OCI-LY3 (cell line): Measurements from ENCODE around the gene RBBP8NL.

Source experiments
- H2AFZ ChIP-seq: fragments of 200-600, 300-600 bp; shearing (Covaris generic); 2 replicates; pipeline ENCODE4 v1.6.0; 2014; ENCODE audit warnings: antibody characterized with exemption, low read depth, low read length
- H3K27ac ChIP-seq: fragments of 200-600, 300-600 bp; sonication (generic); 2 replicates; pipeline ENCODE4 v1.5.1; 2014; ENCODE audit warnings: mild to moderate bottlenecking, low read length, moderate library complexity, mixed read lengths
- H3K27me3 ChIP-seq: fragments of 200-600, 300-600 bp; sonication (generic); 2 replicates; pipeline ENCODE4 v1.6.1; 2014; ENCODE audit warnings: low read depth, low read length, mixed read lengths
- H3K36me3 ChIP-seq: fragments of 200-600, 300-600 bp; sonication (generic); replicated peaks from 2 replicates; pipeline ENCODE3; 2014; ENCODE audit warnings: low read depth, low read length, mixed read lengths
- H3K4me1 ChIP-seq: fragments of 300-600, 200-600 bp; sonication (generic); 2 replicates; pipeline ENCODE4 v1.6.1; 2014; ENCODE audit warnings: low read length, mixed read lengths
- H3K4me2 ChIP-seq: fragments of 200-600, 300-600 bp; sonication (generic); 2 replicates; pipeline ENCODE4 v1.6.1; 2014; ENCODE audit warnings: low read length, mixed read lengths
- H3K4me3 ChIP-seq: fragments of 300-600, 200-600 bp; sonication (generic); 2 replicates; pipeline ENCODE4 v1.5.1; 2014; ENCODE audit warnings: antibody characterized with exemption, mild to moderate bottlenecking, low read length, moderate library complexity
- H3K79me2 ChIP-seq: fragments of 300-600, 200-600 bp; shearing (Covaris generic); 2 replicates; pipeline ENCODE4 v1.6.1; 2014; ENCODE audit warnings: mild to moderate bottlenecking, low read length, mixed read lengths
- H3K9ac ChIP-seq: fragments of 300-600, 200-600 bp; shearing (Covaris generic); 2 replicates; pipeline ENCODE4 v1.6.0; 2014; ENCODE audit warnings: mild to moderate bottlenecking, low read length, moderate library complexity
- H3K9me3 ChIP-seq: fragments of 200-600, 300-600 bp; shearing (Covaris generic); 2 replicates; pipeline ENCODE4 v1.6.1; 2014; ENCODE audit warnings: low read length, mixed read lengths; ENCODE audit not compliant: insufficient read depth
- H4K20me1 ChIP-seq: fragments of 200-600, 300-600 bp; sonication (generic); 2 replicates; pipeline ENCODE4 v1.6.1; 2016; ENCODE audit warnings: low read length, mixed read lengths; ENCODE audit not compliant: insufficient read depth
- EZH2phosphoT487 ChIP-seq: fragments of 200-600 bp; shearing (Covaris generic); IDR thresholded peaks from 2 replicates; pipeline ENCODE4 v1.6.1; 2018; ENCODE audit warnings: antibody characterized with exemption, mixed run types, low read depth
- TF ChIP-seq, protein P1 (sequence below): fragments of 200-600, 300-600 bp; sonication (generic); IDR thresholded peaks from 2 replicates; pipeline ENCODE4 v1.5.1; 2014; ENCODE audit warnings: antibody characterized with exemption, low read length, low read depth

RBBP8NL gene

DNA sequence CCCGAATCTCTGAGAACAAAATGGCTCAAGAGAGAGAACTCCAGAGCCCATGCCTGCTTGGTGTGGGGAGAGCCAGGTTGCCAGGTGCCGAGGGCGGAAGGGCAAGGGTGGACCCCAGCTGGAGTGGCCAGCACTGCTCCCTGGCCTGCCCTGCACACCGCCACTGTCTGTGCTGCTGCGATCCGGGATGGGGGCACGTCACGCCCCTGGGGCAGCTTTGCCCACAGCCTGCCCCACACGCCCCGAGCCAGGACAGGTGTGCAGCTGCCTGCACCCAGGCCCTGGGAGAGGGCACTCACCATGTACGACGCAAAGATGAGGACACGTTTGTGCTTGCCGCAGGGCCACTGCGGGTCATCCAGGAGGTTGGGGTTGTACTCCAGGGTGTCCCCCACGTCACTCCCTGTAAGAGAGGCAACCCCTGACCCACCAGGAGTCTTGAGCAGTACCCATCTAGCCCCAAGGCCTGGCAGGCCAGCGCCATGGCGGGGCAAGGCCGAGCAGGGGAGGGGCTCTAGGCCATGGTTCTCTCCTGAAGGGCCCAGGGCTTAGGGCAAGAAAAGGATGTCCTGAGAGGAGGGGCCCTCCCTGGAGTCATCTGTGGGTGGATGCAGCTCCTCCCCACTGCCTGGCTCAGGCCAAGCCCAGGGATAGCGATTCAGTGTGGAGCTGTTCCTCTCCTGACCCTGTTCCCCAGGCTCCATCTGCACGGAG lies 34.6 kb downstream of the RBBP8NL start:
- TF ChIP-seq, protein P1, sequence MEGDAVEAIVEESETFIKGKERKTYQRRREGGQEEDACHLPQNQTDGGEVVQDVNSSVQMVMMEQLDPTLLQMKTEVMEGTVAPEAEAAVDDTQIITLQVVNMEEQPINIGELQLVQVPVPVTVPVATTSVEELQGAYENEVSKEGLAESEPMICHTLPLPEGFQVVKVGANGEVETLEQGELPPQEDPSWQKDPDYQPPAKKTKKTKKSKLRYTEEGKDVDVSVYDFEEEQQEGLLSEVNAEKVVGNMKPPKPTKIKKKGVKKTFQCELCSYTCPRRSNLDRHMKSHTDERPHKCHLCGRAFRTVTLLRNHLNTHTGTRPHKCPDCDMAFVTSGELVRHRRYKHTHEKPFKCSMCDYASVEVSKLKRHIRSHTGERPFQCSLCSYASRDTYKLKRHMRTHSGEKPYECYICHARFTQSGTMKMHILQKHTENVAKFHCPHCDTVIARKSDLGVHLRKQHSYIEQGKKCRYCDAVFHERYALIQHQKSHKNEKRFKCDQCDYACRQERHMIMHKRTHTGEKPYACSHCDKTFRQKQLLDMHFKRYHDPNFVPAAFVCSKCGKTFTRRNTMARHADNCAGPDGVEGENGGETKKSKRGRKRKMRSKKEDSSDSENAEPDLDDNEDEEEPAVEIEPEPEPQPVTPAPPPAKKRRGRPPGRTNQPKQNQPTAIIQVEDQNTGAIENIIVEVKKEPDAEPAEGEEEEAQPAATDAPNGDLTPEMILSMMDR: no peak
- no peak for TF ChIP-seq EZH2phosphoT487
- Histone ChIP-seq H3K36me3 (peaks cover 25% of the 10 kb centered on the region), H3K79me2 (peaks cover 19% of the 10 kb centered on the region), H3K27me3 (no peaks in the 10 kb centered on the region), H3K9ac (no peak overlapping the region), H3K4me2 (no peak overlapping the region), H3K27ac (no peak overlapping the region), H3K9me3 (no peaks in the 10 kb centered on the region), H3K4me3 (no peak overlapping the region), H3K4me1 (peaks cover 12% of the 10 kb centered on the region), H4K20me1 (peaks cover 12% of the 10 kb centered on the region; the same call in 1 of the 2 replicates), H2AFZ (no peak overlapping the region)

DNA sequence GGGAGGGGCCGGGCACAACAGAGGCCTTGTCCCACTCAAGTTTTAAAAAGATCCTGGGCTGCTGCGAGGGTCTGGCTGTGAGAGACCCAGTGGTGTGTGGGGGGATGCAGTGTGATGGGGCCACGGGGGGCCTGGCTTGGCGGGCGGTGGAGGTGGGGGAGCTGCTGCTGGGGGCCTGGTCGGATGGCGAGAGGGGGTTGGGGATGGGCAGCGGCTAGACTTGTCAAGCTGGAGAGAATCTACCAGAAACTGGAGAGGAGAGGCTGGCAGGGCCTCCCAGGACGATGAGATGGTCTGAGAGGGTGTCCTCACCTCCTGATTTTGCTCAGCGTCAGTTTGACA lies 35.3 kb downstream of the RBBP8NL start:
- H3K27me3 ChIP-seq: no peaks in the 10 kb centered on the region
- no peak overlapping the region for H3K4me2 ChIP-seq
- peaks cover 30% of the 10 kb centered on the region for H3K36me3 ChIP-seq
- H3K9ac ChIP-seq: no peak overlapping the region
- peaks cover 26% of the 10 kb centered on the region for H3K79me2 ChIP-seq
- peaks cover 13% of the 10 kb centered on the region for H3K4me1 ChIP-seq
- no peak overlapping the region for H2AFZ ChIP-seq
- TF ChIP-seq, protein P1: no peak
- TF ChIP-seq EZH2phosphoT487: no peak
- no peak overlapping the region for H3K4me3 ChIP-seq
- no peak overlapping the region for H3K27ac ChIP-seq
- no peaks in the 10 kb centered on the region for H3K9me3 ChIP-seq
- H4K20me1 ChIP-seq: peaks cover 17% of the 10 kb centered on the region; the same call in 1 of the 2 replicates

DNA sequence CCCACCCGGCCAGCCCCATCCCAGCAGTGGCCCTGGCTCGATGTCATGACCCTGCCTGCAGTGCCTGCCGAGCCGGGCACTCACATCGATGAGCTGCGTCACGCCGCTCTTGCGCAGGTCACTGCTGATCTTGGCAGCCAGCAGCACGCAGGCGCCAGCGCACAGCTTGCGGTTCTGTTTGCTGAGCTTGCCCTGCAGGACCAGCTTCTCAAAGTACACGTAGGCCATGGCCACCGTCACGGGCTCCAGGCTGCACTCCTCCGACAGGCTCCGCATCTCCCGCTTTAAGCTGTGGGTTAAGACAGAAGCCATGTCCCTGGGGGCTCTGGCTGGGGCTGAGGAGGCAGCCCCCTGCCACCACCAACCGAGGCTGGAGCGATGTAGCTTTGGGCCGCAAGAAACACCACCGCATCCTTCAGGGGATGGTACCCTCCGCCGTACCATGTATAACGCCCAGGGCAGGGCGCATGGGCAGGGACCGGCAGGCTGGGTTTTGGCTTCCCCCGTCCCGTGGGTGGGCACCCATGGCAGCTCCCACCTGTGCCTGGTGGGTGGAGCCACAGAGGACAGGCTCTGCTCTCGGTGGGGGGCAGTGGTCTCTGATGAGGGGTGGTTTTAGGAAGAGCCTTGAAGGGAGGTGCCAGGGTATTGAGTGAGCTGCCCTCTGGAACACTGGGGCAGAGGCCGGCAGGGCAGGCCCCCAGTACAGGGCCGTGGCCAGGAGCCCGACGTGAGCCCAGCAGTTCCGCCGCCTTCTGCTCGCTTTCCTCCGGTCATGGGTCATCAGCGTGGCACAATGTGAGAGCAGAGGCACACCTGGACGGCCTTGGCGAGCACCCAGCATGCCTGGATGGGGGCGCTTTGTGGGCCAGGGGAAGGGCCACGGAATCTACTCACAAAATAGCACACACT lies 35.9 kb downstream of the RBBP8NL start:
- Histone ChIP-seq H3K27me3 (no peaks in the 10 kb centered on the region), H3K4me3 (no peak overlapping the region), H3K9me3 (no peaks in the 10 kb centered on the region), H3K27ac (no peak overlapping the region), H3K4me1 (peaks cover 13% of the 10 kb centered on the region), H3K9ac (no peak overlapping the region), H3K4me2 (no peak overlapping the region), H4K20me1 (peaks cover 17% of the 10 kb centered on the region; the same call in 1 of the 2 replicates), H3K79me2 (peaks cover 33% of the 10 kb centered on the region), H3K36me3 (peaks cover 30% of the 10 kb centered on the region), H2AFZ (no peak overlapping the region)
- TF ChIP-seq, protein P1: no peak
- TF ChIP-seq EZH2phosphoT487: no peak
